MM.1S (cell line): ENCODE results near the gene EMC7.

Source experiments
- EZH2 ChIP-seq: fragments of 300-600 bp; sonication (generic); optimal IDR thresholded peaks from 2 replicates; pipeline ENCODE3; 2017; ENCODE audit warnings: low read depth, mild to moderate bottlenecking, antibody characterized with exemption, low read length, mixed read lengths
- EZH2phosphoT487 ChIP-seq: fragments of 300-600 bp; sonication (generic); IDR thresholded peaks from 2 replicates; pipeline ENCODE4 v1.6.1; 2018; ENCODE audit warnings: antibody characterized with exemption, low read length
- TF ChIP-seq, protein P1 (sequence below): fragments of 300-600 bp; sonication (generic); IDR thresholded peaks from 2 replicates; pipeline ENCODE4 v1.5.1; 2016; ENCODE audit warnings: antibody characterized with exemption, low read length, mixed read lengths

DNA sequence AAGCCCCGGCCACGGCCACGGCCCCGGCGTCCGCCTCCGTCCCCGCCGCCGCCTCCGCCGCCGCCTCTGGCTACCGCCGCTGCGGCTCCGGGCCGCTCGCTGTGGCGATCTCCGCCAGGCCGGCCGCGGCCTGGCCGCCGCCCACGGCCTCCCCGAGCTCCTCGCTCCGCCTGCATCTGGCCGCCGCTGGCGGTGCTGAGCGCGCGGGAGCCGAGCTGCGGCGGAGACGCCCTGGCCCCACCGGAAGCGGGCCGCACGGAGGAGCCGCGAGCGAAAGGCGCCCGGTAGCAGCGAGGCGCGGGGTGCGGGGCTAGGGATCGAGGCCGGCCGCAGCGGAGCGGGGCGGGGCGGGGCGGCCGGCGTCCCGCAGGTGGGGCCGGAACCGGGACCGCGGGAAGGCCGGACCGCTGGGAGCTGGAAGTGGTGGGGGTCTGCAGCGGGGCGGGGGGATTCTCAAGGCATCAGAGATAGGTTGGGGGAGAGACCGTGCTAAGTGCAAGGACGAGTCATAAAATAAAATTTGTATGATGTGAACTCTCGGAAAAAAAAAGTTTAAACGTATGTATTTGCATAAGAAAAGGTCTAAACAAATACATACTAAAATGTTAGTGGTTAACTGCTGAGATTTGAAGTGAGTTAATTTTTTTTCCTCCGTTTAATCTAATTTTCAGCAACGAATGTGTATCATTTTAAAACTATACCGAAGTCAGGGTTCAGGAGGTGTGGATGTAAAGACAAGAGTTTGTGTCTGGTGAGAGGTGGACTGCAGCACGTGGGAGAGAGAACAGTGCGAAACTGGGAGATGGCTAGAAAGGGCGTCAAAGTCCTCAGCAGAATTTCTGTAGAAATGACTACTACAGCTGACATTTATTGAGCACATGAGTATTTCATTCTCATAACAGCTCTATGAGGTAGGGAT lies 62.5 kb downstream of the EMC7 start, which contains the start of gene AVEN:
- TF ChIP-seq, protein P1, sequence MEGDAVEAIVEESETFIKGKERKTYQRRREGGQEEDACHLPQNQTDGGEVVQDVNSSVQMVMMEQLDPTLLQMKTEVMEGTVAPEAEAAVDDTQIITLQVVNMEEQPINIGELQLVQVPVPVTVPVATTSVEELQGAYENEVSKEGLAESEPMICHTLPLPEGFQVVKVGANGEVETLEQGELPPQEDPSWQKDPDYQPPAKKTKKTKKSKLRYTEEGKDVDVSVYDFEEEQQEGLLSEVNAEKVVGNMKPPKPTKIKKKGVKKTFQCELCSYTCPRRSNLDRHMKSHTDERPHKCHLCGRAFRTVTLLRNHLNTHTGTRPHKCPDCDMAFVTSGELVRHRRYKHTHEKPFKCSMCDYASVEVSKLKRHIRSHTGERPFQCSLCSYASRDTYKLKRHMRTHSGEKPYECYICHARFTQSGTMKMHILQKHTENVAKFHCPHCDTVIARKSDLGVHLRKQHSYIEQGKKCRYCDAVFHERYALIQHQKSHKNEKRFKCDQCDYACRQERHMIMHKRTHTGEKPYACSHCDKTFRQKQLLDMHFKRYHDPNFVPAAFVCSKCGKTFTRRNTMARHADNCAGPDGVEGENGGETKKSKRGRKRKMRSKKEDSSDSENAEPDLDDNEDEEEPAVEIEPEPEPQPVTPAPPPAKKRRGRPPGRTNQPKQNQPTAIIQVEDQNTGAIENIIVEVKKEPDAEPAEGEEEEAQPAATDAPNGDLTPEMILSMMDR, result no peak
- TF ChIP-seq EZH2phosphoT487 (no peak), EZH2 (no peak)
